Type B pancreatic cell (in vitro differentiated cells): ENCODE data around the gene PACC1. TPM values are rescaled to one million over a fixed set of nuclear protein-coding genes. Genes with fewer than 3 reads are reported as not detected.
"Not testable (repeated sequence)": the region's sequence is repeated elsewhere in the genome, so short reads cannot be mapped to it uniquely, and the experiment has no call there.

Source experiments
- DNase-seq: peaks from one replicate; pipeline ENCODE4 v3.0.0; 2021; ENCODE audit warnings: mixed read lengths; ENCODE audit not compliant: unreplicated experiment; ENCODE audit errors: extremely low spot score
- H3K27ac Mint-ChIP-seq: 2 replicates; pipeline ENCODE4 v1.8.0; 2021; ENCODE audit warnings: mild to moderate bottlenecking, mixed read lengths
- H3K27me3 Mint-ChIP-seq: 2 replicates; pipeline ENCODE4 v1.8.0; 2021; ENCODE audit warnings: mixed read lengths
- H3K36me3 Mint-ChIP-seq: 2 replicates; pipeline ENCODE4 v1.8.0; 2021; ENCODE audit warnings: mixed read lengths
- H3K4me1 Mint-ChIP-seq: one replicate; pipeline ENCODE4 v1.8.0; 2021; ENCODE audit warnings: mixed read lengths; ENCODE audit not compliant: unreplicated experiment
- H3K4me3 Mint-ChIP-seq: 2 replicates; pipeline ENCODE4 v1.8.0; 2021; ENCODE audit warnings: mild to moderate bottlenecking, mixed read lengths
- H3K9me3 Mint-ChIP-seq: 2 replicates; pipeline ENCODE4 v1.8.0; 2021; ENCODE audit warnings: mixed read lengths
- CTCF ChIP-seq: fragments of 200-600 bp; sonication (generic); conservative IDR thresholded peaks from 2 replicates; pipeline ENCODE4 v1.5.0; 2021; ENCODE audit warnings: antibody characterized with exemption, mild to moderate bottlenecking
- total RNA-seq: library from RNA; stranded (reverse); gene quantifications from 2 replicates; pipeline ENCODE4 v1.2.1, GENCODE V29; 2021; ENCODE audit warnings: low replicate concordance

The PACC1 gene
- total RNA-seq, 1 donor from 2014 or later: 20.4 TPM

- Mint-ChIP-seq H3K4me3 (no peak overlapping the region), H3K27ac (no peak overlapping the region)
Measured at GRCh38 chr1:212323066-212323465, 91.6 kb downstream of the PACC1 start.

DNA sequence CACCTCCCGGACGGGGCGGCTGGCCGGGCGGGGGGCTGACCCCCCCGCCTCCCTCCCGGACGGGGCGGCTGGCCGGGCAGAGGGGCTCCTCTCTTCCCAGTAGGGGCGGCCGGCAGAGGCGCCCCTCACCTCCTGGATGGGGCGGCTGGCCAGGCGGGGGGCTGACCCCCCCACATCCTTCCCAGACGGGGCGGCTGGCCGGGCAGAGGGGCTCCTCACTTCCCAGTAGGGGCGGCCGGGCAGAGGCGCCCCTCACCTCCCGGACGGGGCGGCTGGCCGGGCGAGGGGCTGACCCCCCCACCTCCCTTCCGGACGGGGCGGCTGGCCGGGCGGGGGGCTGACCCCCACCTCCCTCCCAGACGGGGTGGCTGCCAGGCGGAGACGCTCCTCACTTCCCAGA, 93.7 kb downstream of the PACC1 start:
- H3K27me3 Mint-ChIP-seq, H3K27ac Mint-ChIP-seq, H3K9me3 Mint-ChIP-seq, H3K4me3 Mint-ChIP-seq, H3K4me1 Mint-ChIP-seq, H3K36me3 Mint-ChIP-seq, DNase-seq: not testable (repeated sequence)

More at GRCh38 chr1:212323066-212323465, 91.6 kb downstream of the PACC1 start:
- H3K27me3 Mint-ChIP-seq: no peaks in the 10 kb centered on the region
- H3K9me3 Mint-ChIP-seq: peaks cover 4% of the 10 kb centered on the region
- TF ChIP-seq CTCF: no peak
- peaks cover 7% of the 10 kb centered on the region for H3K36me3 Mint-ChIP-seq
- no peaks in the 10 kb centered on the region for H3K4me1 Mint-ChIP-seq
- no peak for DNase-seq

DNA sequence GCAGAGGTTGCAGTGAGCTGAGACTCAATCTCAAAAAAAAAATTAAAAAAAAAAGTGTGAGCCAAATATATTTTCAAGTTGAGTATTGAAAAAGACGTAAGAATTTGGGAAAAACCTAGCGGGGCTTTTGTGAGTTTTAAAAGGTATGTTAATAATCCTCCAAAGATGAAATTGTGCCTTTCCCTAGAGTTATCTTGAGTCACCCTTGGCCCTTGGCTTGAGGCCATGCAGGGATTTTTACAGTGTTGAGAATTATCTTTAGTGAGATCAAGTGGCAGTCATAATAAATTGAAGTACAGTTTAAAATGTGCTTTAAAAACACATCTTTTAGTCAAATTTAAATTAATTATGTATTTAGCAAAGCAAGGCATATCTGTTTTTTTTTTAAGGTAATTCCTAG, 96.8 kb downstream of the PACC1 start:
- Mint-ChIP-seq H3K9me3 (peaks cover 3% of the 10 kb centered on the region), H3K36me3 (peaks cover 4% of the 10 kb centered on the region)

DNA sequence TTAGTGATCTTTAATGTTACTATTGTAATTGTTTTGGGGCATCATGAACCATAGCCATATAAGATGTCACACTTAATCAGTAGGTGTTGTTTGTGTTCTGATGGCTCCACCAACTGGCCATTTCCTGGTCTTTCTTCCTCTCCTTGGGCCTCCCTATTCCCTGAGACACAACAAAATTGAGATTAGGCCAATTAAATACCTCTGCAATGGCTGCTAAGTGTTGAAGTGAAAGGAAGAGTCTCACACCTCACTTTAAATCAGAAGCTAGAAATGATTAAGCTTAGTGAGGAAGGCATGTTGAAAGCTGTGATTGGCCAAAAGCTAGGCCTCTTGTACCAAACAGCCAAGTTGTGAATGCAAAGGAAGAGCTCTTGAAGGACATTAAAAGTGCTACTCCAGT, 98.8 kb downstream of the PACC1 start:
- Mint-ChIP-seq H3K9me3 (peaks cover 3% of the 10 kb centered on the region), H3K36me3 (peaks cover 4% of the 10 kb centered on the region), H3K4me1 (peaks cover 4% of the 10 kb centered on the region), H3K27me3 (no peaks in the 10 kb centered on the region), H3K4me3 (no peak overlapping the region), H3K27ac (no peak overlapping the region)
- no peak for TF ChIP-seq CTCF
- no peak for DNase-seq

More for the DNA sequence above, 96.8 kb downstream of the PACC1 start:
- no peak for DNase-seq
- H3K27ac Mint-ChIP-seq: no peak overlapping the region
- peaks cover 4% of the 10 kb centered on the region for H3K4me1 Mint-ChIP-seq
- no peak overlapping the region for H3K4me3 Mint-ChIP-seq
- no peaks in the 10 kb centered on the region for H3K27me3 Mint-ChIP-seq
- no peak for TF ChIP-seq CTCF

DNA sequence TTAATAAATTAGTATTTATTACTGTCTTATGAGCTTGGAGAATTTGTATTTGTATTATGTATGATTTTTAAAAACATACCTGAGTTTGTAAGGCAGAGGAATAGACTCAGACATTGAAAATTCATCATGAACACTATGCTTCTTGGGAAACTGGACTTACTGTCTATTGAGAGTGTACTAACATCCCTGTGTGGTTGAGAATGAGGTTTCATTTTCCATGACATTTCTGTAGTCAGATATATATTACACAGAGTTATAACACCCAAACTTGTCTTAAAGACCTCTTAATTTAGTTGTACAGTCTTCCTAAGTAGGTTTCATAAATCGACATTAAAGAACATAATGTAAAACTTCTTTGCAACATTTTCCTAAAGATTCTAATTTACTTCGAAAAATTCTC, 99.5 kb downstream of the PACC1 start:
- TF ChIP-seq CTCF: no peak
- peaks cover 4% of the 10 kb centered on the region for H3K36me3 Mint-ChIP-seq
- H3K9me3 Mint-ChIP-seq: peaks cover 3% of the 10 kb centered on the region
- no peaks in the 10 kb centered on the region for H3K27me3 Mint-ChIP-seq
- H3K4me3 Mint-ChIP-seq: no peak overlapping the region
- no peak overlapping the region for H3K27ac Mint-ChIP-seq
- H3K4me1 Mint-ChIP-seq: peaks cover 4% of the 10 kb centered on the region
- no peak for DNase-seq

Other genes with a start within 250 kb of the PACC1 start
- 20.6 and 34.0 TPM in 2 replicates for gene PPP2R5A, start 129.5 kb downstream of the PACC1 start, total RNA-seq
- 48.9 and 53.7 TPM in 2 replicates for gene NENF, start 18.0 kb upstream of the PACC1 start, total RNA-seq
- gene ATF3, start 193.9 kb upstream of the PACC1 start, total RNA-seq: 23.9 and 117 TPM in 2 replicates